Large intestine (tissue), 3 donors: ENCODE data around the gene MKRN2. TPM values are rescaled to one million over a fixed set of nuclear protein-coding genes. Genes with fewer than 3 reads are reported as not detected.

Source experiments
- DNase-seq, 2 donors: peaks; one replicate each; pipeline versions ENCODE4 v3.0.0 to v3.0.0-alpha.2; 2013
- H3K27ac ChIP-seq: one replicate; pipeline ENCODE4 v1.5.1; 2013; ENCODE audit warnings: low read length
- H3K27me3 ChIP-seq: 2 replicates; pipeline ENCODE4 v1.6.1; 2013; ENCODE audit warnings: low read length; ENCODE audit not compliant: control insufficient read depth, insufficient read depth
- H3K36me3 ChIP-seq: 2 replicates; pipeline ENCODE4 v1.6.1; 2013; ENCODE audit warnings: low read length; ENCODE audit not compliant: control insufficient read depth, insufficient read depth
- H3K4me1 ChIP-seq: one replicate; pipeline ENCODE4 v1.6.1; 2013; ENCODE audit warnings: low read length; ENCODE audit not compliant: control insufficient read depth, insufficient read depth
- H3K4me3 ChIP-seq: one replicate; pipeline ENCODE4 v1.5.1; 2013; ENCODE audit warnings: low read length
- H3K9me3 ChIP-seq: one replicate; pipeline ENCODE4 v1.6.1; 2013; ENCODE audit warnings: mild to moderate bottlenecking, low read depth, low read length, moderate library complexity; ENCODE audit not compliant: control insufficient read depth
- WGBS: methylation state at CpG from one replicate; pipeline ENCODE4 v1.1.5; 2013; ENCODE audit warnings: low lambda C conversion rate; ENCODE audit not compliant: insufficient coverage; 5-methylcytosine and 5-hydroxymethylcytosine counted together
- polyA plus RNA-seq: library from polyadenylated mRNA; unstranded; fragments of 120-200 nt; gene quantifications from one replicate; pipeline ENCODE4 v1.2.1, GENCODE V29; 2013

The MKRN2 gene
- polyA plus RNA-seq, 1 donor: 32.9 TPM

GRCh38 chr3:12584083-12584482 lies 27.2 kb downstream of the MKRN2 start:
- H3K4me1 ChIP-seq: no peaks in the 10 kb centered on the region
- no peak overlapping the region for H3K4me3 ChIP-seq
- H3K36me3 ChIP-seq: peaks cover 93% of the 10 kb centered on the region
- no peaks in the 10 kb centered on the region for H3K27me3 ChIP-seq
- H3K9me3 ChIP-seq: no peaks in the 10 kb centered on the region
- no peak for DNase-seq
- no peak overlapping the region for H3K27ac ChIP-seq
- WGBS: no CpG with 5 or more reads among the region's 2 CpGs

GRCh38 chr3:12585181-12585580 lies 28.3 kb downstream of the MKRN2 start:
- Histone ChIP-seq H3K9me3 (no peaks in the 10 kb centered on the region), H3K4me1 (no peaks in the 10 kb centered on the region), H3K36me3 (peaks cover 90% of the 10 kb centered on the region), H3K4me3 (no peak overlapping the region), H3K27me3 (no peaks in the 10 kb centered on the region), H3K27ac (no peak overlapping the region)
- WGBS: no CpG with 5 or more reads among the region's 3 CpGs
- DNase-seq: no peak

DNA sequence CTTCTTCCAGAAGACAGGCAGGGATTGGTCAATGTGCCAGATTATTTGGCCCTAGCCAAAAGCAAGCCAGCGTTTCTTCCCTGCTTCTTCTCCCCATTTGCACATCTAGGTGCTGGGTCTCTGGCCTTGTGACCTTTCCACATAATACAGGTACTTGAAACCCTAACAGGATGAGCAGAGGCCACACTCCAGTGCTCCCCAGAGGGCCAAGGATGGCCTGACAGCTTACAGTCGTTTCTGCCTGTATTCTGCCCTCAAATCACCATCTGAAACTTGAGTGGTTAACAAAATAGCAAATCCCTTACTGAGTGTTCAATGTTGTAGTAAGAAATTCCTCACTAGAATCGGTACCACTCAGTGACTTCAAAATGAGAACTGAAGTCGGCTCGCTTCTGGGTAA lies 29.1 kb downstream of the MKRN2 start:
- H3K36me3 ChIP-seq: peaks cover 94% of the 10 kb centered on the region
- no peak for DNase-seq

GRCh38 chr3:12586403-12586802 lies 29.5 kb downstream of the MKRN2 start:
- H3K36me3 ChIP-seq: peaks cover 94% of the 10 kb centered on the region
- H3K9me3 ChIP-seq: no peaks in the 10 kb centered on the region
- no peaks in the 10 kb centered on the region for H3K27me3 ChIP-seq
- DNase-seq: no peak
- H3K4me1 ChIP-seq: no peaks in the 10 kb centered on the region
- H3K4me3 ChIP-seq: no peak overlapping the region
- no peak overlapping the region for H3K27ac ChIP-seq
- no CpG with 5 or more reads among the region's 3 CpGs for WGBS

More for the DNA sequence above, 29.1 kb downstream of the MKRN2 start:
- 100% methylated on average over 1 of the region's 5 CpGs for WGBS
- Histone ChIP-seq H3K9me3 (no peaks in the 10 kb centered on the region), H3K4me3 (no peak overlapping the region), H3K4me1 (no peaks in the 10 kb centered on the region), H3K27ac (no peak overlapping the region), H3K27me3 (no peaks in the 10 kb centered on the region)

GRCh38 chr3:12588039-12589009 lies 31.4 kb downstream of the MKRN2 start:
- WGBS: no CpG with 5 or more reads among the region's 7 CpGs

DNA sequence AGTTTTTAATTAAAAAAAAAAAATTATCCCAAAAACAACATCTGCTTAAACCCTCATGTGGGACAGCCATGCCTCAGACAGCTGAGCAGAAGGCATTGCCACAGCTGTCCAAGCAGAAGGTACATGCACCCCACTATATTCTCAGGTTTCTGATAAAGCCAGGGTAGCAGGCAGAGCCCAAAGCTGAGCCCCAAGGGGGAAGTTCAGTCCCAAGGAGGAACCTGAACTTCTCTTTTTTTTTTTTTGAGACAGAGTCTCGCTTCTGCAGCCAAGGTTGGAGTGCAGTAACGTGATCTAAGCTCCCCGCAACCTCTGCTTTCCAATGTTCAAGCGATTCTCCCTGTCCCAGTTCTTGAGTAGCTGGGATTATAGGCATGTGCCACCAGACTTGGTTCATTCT lies 33.2 kb downstream of the MKRN2 start:
- Histone ChIP-seq H3K27me3 (no peaks in the 10 kb centered on the region), H3K4me1 (no peaks in the 10 kb centered on the region), H3K36me3 (peaks cover 86% of the 10 kb centered on the region), H3K27ac (no peak overlapping the region), H3K4me3 (no peak overlapping the region), H3K9me3 (no peaks in the 10 kb centered on the region)
- no CpG with 5 or more reads among the region's 4 CpGs for WGBS
- no peak for DNase-seq

More at GRCh38 chr3:12588039-12589009, 31.4 kb downstream of the MKRN2 start:
- no peaks in the 10 kb centered on the region for H3K9me3 ChIP-seq
- H3K27ac ChIP-seq: no peak overlapping the region
- no peaks in the 10 kb centered on the region for H3K4me1 ChIP-seq
- peaks cover 87% of the 10 kb centered on the region for H3K36me3 ChIP-seq
- DNase-seq: no peak
- H3K4me3 ChIP-seq: no peak overlapping the region
- H3K27me3 ChIP-seq: no peaks in the 10 kb centered on the region

DNA sequence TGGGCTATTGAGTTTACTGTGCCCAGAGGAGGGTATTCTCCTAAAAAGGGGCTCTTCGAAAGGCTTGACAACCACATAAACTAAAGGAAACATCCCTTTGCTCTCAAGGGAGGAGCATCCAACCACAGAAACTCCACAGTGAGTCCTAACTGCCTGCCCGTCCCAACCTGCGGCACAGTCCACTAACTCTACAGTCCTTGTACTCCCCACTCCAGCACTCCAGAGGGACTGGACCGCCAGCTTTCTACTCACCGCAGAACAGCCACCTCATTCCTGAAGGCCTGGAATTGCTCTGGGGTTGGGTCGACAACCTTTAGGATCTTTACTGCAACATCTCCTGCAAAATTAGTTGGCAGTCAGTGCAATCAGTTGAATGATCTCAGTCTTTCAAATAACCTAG lies 34.6 kb downstream of the MKRN2 start:
- H3K36me3 ChIP-seq: peaks cover 81% of the 10 kb centered on the region
- no peak overlapping the region for H3K27ac ChIP-seq
- H3K27me3 ChIP-seq: no peaks in the 10 kb centered on the region
- no peaks in the 10 kb centered on the region for H3K4me1 ChIP-seq
- no peaks in the 10 kb centered on the region for H3K9me3 ChIP-seq
- DNase-seq: no peak
- H3K4me3 ChIP-seq: no peak overlapping the region
- no CpG with 5 or more reads among the region's 6 CpGs for WGBS

GRCh38 chr3:12591997-12592715 lies 35.3 kb downstream of the MKRN2 start:
- Histone ChIP-seq H3K4me3 (no peak overlapping the region), H3K4me1 (no peaks in the 10 kb centered on the region), H3K9me3 (no peaks in the 10 kb centered on the region), H3K36me3 (peaks cover 76% of the 10 kb centered on the region), H3K27me3 (no peaks in the 10 kb centered on the region), H3K27ac (no peak overlapping the region)
- 86% methylated on average over 1 of the region's 4 CpGs for WGBS
- DNase-seq: no peak

DNA sequence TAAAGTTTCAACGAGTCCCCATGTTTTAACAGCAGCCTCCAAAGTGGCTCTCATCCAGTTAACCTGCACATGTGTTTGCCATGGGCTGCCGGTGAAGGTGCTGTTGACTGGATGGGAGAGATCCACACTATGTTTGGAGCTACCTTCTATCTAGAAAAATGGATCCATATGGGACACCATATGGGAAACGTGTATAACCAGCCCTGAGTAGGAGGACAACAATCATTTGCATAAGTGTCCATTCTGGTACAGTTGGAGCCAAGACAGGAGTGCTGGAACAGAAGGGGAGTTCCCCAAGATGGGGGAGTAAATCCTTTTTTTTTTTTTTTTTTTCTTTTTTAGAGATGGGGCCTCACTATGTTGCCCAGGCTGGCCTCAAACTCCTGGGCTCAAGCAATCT lies 36.6 kb downstream of the MKRN2 start:
- Histone ChIP-seq H3K36me3 (peaks cover 76% of the 10 kb centered on the region), H3K4me3 (no peak overlapping the region), H3K4me1 (no peaks in the 10 kb centered on the region), H3K9me3 (no peaks in the 10 kb centered on the region), H3K27ac (no peak overlapping the region), H3K27me3 (no peaks in the 10 kb centered on the region)
- no CpG with 5 or more reads among the region's 3 CpGs for WGBS
- DNase-seq: no peak

DNA sequence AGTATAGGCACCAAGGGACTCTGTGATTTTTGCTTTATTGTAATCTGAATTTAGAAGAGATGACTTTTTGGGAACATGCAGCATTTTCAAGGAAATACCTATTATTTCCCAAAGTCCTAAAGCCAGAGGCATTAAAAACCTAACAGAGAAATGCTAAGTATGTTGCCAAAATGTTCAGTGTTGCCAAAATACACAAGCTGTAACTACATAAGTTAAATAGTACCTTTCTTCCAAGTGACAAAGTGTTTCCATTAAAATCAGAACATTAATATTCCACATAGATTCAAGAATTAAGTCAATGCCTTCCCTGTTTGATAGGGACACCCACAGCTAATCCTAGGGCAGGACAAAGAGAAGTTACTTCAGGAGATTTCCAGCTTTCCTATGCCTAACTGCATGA lies 42.0 kb downstream of the MKRN2 start:
- Histone ChIP-seq H3K4me3 (no peak overlapping the region), H3K4me1 (no peaks in the 10 kb centered on the region), H3K27ac (no peak overlapping the region), H3K27me3 (no peaks in the 10 kb centered on the region), H3K9me3 (no peaks in the 10 kb centered on the region), H3K36me3 (peaks cover 76% of the 10 kb centered on the region)
- no peak for DNase-seq
